HPDE6-E6E7 (cell line): ENCODE results near the gene HAUS8.
"Not testable (repeated sequence)": the region's sequence is repeated elsewhere in the genome, so short reads cannot be mapped to it uniquely, and the experiment has no call there.

Experiments used
- DNase-seq: peaks from one replicate; pipeline ENCODE4 v3.0.0; 2011; ENCODE audit warnings: missing footprints; ENCODE audit errors: extremely low spot score

Gene HAUS8

GRCh38 chr19:17075035-17075863, at the start of gene HAUS8, which contains the start of gene MYO9B:
Gene HAUS8, minus strand, starts transcription at chr19:17075452. Its CDS starts 30 bp downstream, at chr19:17075422.
Gene MYO9B, plus strand, starts transcription at chr19:17075777. Its CDS starts 25,941 bp downstream, at chr19:17101718.
- peak; percentile 94 for DNase-seq

- no peak for DNase-seq
Measured at GRCh38 chr19:17124025-17124424, 48.8 kb upstream of the HAUS8 start.

GRCh38 chr19:17123041-17123440, 47.8 kb upstream of the HAUS8 start:
- no peak for DNase-seq

GRCh38 chr19:17121736-17122293, 46.6 kb upstream of the HAUS8 start:
- no peak for DNase-seq

- DNase-seq: no peak
Measured at GRCh38 chr19:17118957-17119356, 43.7 kb upstream of the HAUS8 start.

GRCh38 chr19:17116996-17117702, 41.9 kb upstream of the HAUS8 start:
- no peak for DNase-seq

GRCh38 chr19:17114414-17114831, 39.2 kb upstream of the HAUS8 start:
- no peak for DNase-seq

DNA sequence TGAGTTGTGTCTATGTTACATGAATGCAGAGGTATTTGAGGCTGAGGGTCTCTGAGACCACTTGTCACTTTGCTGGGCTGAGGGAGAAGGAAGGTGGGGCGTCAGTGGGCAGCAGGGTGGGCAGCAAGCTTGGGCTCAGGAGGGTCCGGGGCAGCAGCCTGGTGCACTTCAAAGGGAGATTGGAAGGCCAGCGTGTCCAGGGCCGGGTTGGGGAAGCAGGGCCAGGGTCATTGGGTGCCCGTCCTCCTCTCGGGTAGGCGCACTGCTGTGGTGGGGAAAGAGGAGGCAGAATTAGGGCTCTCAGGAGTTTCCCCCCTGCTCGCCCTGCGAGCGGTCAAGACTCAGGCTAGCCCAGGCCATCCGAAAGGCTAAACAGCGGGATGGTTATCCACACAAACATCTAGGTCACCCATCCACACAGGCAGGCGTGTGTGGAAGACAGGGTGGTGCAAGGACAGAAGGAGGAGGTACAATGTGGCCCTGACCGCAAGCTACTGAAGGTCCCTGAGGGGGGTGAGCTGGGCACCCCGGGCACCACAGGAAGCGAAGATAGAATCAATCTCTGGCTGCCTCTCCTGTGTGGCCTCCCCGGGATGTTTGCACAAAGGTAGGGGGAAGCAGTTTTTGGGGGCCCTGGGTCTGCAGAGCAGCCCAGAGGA, 38.0 kb upstream of the HAUS8 start:
- no peak for DNase-seq

DNA sequence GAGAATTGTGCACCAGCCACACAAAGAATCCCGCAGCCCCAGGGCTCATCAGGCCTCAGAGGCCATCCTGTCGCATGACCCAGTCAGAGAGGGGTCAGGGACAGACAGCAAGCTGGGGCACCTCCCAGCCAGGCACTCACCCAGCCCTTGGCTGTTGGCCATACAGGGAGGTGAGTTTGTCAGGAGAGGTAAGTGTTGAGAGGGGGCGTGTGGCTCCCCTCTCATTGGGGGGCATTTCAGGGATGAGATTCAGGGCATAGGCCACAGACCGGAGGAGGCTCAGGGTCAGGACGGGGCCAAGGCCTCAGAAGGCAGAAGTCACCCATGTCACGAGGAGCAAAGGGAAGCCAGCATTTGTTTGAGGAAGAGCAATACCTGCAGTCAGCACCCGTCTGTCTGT, 37.4 kb upstream of the HAUS8 start:
- no peak for DNase-seq

DNA sequence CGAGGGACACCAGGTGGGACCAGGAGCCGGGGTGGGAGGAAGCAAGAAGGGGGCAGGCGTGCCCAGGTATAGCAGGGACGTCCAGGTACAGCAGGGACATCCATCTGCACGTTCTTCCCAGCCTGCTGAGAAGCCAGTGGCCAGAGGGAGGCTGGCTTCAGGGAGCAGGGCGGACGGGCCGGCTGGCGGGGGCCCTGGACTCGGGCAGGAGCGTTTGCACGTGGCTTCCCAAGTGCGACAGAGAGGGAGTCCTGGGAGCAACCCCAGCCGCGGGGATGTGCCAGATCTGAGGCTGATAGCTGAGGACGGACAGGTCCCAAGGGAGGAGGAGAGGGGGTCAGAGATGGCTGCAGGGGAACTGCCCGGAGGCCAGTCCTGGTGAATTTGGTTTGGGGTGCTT, 37.0 kb upstream of the HAUS8 start:
- DNase-seq: no peak

DNA sequence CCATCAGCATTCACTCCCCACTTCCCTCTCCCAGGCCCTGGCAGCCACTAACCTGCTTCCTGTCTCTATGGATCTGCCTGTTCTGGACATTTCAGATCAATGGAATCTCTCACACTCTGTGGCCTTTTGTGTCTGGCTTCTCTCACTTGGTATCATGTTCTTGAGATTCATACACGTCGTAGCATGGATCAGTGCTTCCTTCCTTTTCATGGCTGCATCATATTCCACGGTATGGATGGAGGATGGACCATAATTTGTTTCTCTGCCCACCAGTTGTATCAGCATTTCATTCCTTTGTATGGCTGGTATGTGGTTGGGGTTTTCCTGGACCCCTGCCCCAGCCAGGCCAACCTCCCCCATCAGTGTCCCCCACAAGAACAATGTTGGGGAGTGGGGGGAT, 36.5 kb upstream of the HAUS8 start:
- no peak for DNase-seq

DNA sequence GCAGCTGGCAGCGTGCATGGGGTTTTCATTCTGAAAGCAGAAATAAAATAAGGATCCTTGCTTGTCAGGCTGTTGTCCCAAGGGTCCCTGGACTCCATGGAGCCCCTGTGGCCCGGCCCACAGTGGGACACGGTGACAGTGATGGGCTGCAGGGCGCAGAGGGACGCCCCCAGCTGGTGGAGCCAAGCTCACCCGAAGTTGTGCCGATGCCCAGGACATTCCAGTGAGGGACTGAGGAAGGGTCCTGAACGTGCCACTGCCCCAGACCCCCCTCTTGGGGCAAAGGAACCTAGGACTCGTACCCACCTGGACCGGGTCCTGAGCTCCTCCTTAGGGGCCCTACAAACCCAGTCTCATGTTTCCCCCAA, 35.3 kb upstream of the HAUS8 start:
- DNase-seq: no peak

DNA sequence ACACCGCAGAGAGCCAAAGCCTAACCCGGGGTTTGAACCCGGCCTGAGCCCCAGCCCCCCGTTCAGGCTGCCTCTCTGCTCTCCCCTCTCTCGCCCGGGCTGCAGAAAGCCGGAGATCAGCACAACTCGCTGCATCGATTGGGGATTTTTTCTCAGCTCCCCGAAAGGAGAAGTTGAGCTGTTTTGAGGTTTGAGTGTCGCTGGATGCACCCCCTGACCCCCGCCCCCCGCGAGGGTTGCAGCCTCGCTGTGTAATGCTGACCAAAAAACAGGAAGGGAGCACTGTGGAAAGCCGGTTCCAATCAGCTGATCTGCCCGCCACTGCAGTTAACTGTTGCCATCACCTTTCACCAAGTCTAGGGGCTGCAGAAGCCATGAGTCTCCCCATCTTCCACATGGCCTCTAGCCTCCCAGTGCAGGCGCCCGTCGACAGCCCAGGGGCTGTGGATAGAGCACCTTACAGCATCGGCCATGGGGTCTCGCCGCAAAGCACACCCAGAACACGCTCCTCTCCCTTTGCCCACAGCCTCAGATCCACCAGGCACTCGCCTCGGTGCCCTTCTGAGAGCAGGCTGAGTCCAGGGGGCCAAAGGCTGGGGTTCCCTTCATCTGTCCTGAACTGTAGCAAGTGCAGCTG, 34.8 kb upstream of the HAUS8 start:
- no peak for DNase-seq

DNA sequence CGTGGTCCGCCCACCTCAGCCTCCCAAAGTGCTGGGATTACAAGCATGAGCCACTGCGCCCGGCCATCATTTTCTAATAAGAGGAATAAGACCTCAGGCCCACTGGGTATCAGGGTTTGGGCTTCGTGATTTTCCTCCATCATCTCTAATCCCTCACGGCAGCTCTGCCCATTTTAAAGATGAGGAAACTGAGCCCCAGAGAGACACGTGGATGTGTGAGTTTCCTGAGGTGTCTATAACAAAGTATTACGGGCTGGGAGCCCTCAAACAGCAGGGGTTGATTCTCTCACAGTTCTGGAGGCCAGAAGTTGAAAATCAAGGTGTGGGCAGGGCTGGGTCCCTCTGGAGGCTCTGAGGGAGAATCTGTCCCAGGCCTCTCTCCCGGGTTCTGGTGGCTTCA, 34.0 kb upstream of the HAUS8 start:
- no peak for DNase-seq

GRCh38 chr19:17108453-17108784, 33.2 kb upstream of the HAUS8 start:
- no peak for DNase-seq

- DNase-seq: peak; percentile 98
Measured at GRCh38 chr19:17107546-17108452, 32.5 kb upstream of the HAUS8 start.

- not testable (repeated sequence) for DNase-seq
Measured at GRCh38 chr19:17106964-17107363, 31.7 kb upstream of the HAUS8 start.

GRCh38 chr19:17105556-17105955, 30.3 kb upstream of the HAUS8 start:
- no peak for DNase-seq

GRCh38 chr19:17104679-17105078, 29.4 kb upstream of the HAUS8 start:
- no peak for DNase-seq

- no peak for DNase-seq
Measured at GRCh38 chr19:17103177-17103576, 27.9 kb upstream of the HAUS8 start.
